ENCODE data around the gene PARM1. TPM values are rescaled to one million over a fixed set of nuclear protein-coding genes. Genes with fewer than 3 reads are reported as not detected.

Gene PARM1
- total RNA-seq, 2 experiments from 2014 or later = 0.09 TPM; not detected in 1

DNA sequence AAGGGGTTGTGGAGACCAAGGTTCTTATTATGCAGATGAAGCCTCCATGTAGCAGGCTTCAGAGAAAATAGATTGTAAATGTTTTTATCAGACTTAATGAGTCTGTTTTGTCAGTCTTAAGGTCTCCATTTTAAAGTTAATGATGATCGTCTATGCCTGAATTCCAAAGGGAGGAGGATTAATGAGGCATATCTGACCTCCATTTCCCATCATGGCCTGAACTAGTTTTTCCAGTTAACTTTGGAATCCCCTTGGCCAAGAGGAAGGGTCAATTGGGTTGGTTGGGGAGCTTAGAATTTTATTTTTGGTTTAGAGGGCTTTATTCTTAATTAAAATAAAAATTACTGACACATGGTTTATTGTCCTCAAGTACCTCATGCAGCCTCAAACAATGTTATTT, 6.9 kb upstream of the PARM1 start:
- Mint-ChIP-seq H3K4me3 (no peak overlapping the region), H3K36me3 (no peaks in the 10 kb centered on the region), H3K9me3 (ENCODE audit: low read depth) (no peaks in the 10 kb centered on the region), H3K27me3 (peaks cover 10% of the 10 kb centered on the region), H3K27ac (no peak overlapping the region), H3K4me1 (no peaks in the 10 kb centered on the region)
- DNase-seq = no peak
- CTCF ChIA-PET = no interaction called here
- no peak for ATAC-seq

DNA sequence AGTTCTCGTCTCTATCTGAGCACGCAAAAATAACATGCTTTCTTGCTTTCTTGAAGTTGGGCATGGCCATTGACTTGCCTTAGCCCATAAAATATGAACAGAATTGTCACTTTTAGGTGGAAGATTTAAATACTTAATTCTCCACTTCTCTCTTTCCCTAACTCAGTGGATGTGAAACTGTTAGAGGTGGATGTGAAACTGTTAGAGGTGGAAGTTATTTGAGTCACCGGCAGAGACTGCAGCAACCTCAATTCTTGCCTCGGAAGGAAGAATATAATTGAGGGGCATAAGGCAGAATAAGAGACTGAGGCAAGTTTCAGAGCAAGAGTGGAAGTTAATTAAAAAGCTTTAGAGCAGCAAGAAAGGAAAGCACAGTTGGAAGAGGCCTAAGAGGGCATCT, 2.8 kb upstream of the PARM1 start:
- ATAC-seq (no peak), DNase-seq (no peak)
- Mint-ChIP-seq H3K9me3 (ENCODE audit: low read depth) (no peaks in the 10 kb centered on the region), H3K27me3 (peaks cover 50% of the 10 kb centered on the region), H3K27ac (no peak overlapping the region), H3K36me3 (no peaks in the 10 kb centered on the region), H3K4me3 (no peak overlapping the region), H3K4me1 (peaks cover 13% of the 10 kb centered on the region)
- CTCF ChIA-PET = no interaction called here

GRCh38 chr4:74931376-74931775, 1.5 kb upstream of the PARM1 start:
- Mint-ChIP-seq H3K4me3 (no peak overlapping the region), H3K4me1 (peaks cover 13% of the 10 kb centered on the region), H3K27me3 (peaks cover 59% of the 10 kb centered on the region), H3K36me3 (no peaks in the 10 kb centered on the region), H3K9me3 (ENCODE audit: low read depth) (no peaks in the 10 kb centered on the region), H3K27ac (no peak overlapping the region)
- CTCF ChIA-PET = no interaction called here
- ATAC-seq (no peak), DNase-seq (no peak)

GRCh38 chr4:74932010-74932409, 906 bp upstream of the PARM1 start:
- CTCF ChIA-PET = no interaction called here
- peaks cover 13% of the 10 kb centered on the region for H3K4me1 Mint-ChIP-seq
- ATAC-seq (no peak), DNase-seq (no peak)
- H3K9me3 Mint-ChIP-seq (ENCODE audit: low read depth) = no peaks in the 10 kb centered on the region
- H3K4me3 Mint-ChIP-seq = no peak overlapping the region
- H3K27me3 Mint-ChIP-seq = peaks cover 64% of the 10 kb centered on the region
- no peak overlapping the region for H3K27ac Mint-ChIP-seq
- no peaks in the 10 kb centered on the region for H3K36me3 Mint-ChIP-seq

- H3K4me3 Mint-ChIP-seq = peak overlapping the region; percentile 61
- peaks cover 64% of the 10 kb centered on the region for H3K27me3 Mint-ChIP-seq
- no peaks in the 10 kb centered on the region for H3K9me3 Mint-ChIP-seq (ENCODE audit: low read depth)
- peaks cover 13% of the 10 kb centered on the region for H3K4me1 Mint-ChIP-seq
- H3K36me3 Mint-ChIP-seq = no peaks in the 10 kb centered on the region
- ATAC-seq (no peak), DNase-seq (no peak)
- CTCF ChIA-PET = no interaction called here
- no peak overlapping the region for H3K27ac Mint-ChIP-seq
Observed at GRCh38 chr4:74933562-74934015, 673 bp downstream of the PARM1 start.

DNA sequence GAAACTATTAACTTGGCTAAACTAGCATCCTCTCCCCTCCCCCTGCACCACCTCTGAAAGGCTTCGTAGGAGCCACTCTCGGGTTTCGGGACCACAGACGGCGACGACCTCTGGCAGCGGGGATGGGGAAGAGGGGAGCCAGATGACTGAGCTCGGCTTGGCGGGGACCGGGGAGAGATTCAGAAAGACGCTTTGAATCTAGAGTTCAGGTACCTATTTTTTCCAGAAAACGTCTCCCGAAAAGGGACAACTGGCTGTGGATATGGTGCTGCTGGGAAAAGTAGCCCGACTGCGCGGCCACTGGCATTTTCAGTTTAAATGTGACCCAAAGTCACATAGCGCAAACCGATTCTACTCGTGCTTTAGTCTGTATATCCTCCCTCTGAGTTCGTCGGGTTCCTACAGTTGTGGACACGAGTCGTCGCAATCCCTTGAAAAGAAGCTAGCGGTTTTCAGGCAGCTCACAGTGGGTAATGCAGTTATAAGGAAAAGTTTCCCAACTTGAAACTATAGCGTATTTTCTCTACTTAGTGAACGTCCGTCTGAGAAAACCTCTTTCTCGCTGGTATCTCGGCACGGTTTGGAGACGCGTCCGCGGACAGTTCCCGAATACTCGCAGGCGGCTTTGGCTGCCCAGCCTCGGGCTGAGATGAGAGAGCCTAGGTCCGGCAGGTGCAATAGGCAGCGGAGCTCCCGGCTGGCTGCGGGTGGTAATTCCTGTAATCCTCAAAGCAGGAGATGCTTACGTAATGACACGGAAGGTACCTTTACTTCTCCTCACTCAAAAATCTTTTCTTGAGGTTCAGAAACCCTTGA, 1.3 kb downstream of the PARM1 start:
- H3K4me1 Mint-ChIP-seq = peaks cover 13% of the 10 kb centered on the region

DNA sequence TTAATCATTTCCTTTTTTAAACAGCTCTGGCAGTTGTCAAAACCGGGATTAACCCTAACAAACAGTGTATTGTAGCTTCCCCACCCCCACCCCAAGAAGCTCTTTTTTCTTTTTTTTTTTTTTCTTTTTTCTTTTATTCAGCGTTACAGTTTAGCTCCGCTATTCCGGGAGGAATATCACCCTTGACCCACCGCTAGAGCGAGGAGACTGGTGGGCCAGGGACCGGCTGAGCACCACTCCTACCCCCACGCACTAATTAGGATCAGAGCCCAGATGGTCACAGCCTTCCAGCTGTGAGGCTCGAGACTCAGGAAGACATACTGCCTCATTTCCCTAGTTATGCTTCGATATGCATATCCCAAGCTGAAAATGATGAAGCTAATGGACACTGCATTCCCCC, 2.0 kb downstream of the PARM1 start:
- CTCF ChIA-PET = no interaction called here
- Mint-ChIP-seq H3K9me3 (ENCODE audit: low read depth) (no peaks in the 10 kb centered on the region), H3K36me3 (no peaks in the 10 kb centered on the region), H3K4me1 (peaks cover 13% of the 10 kb centered on the region), H3K27ac (no peak overlapping the region), H3K4me3 (no peak overlapping the region), H3K27me3 (peaks cover 62% of the 10 kb centered on the region)
- DNase-seq (no peak), ATAC-seq (no peak)

More for the DNA sequence above, 1.3 kb downstream of the PARM1 start:
- ATAC-seq (no peak), DNase-seq (no peak)
- H3K9me3 Mint-ChIP-seq (ENCODE audit: low read depth) = no peaks in the 10 kb centered on the region
- CTCF ChIA-PET = no interaction called here
- H3K4me3 Mint-ChIP-seq = peak overlapping the region; percentile 61
- H3K36me3 Mint-ChIP-seq = no peaks in the 10 kb centered on the region
- H3K27me3 Mint-ChIP-seq = peaks cover 62% of the 10 kb centered on the region
- H3K27ac Mint-ChIP-seq = no peak overlapping the region

DNA sequence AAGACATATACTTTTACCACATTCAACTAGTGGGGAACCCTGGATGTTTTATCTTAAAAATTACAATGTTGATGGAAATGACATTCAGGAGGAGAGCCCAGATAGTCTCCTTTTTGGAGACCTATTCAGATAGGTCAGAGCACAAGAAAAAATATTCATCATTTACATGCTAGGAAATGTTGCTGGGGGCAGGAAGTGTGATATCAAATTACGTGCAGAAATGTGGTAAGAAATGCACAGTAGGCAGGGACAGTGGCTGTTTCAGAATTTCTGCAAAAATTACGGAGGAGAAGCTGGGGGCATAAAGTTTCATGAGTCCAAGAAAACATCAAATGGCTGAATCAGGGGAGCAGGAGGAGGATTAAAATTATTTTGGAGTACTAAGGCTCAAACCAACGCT, 8.2 kb downstream of the PARM1 start:
- no peak overlapping the region for H3K27ac Mint-ChIP-seq
- H3K36me3 Mint-ChIP-seq = no peaks in the 10 kb centered on the region
- DNase-seq (no peak), ATAC-seq (no peak)
- CTCF ChIA-PET = no interaction called here
- H3K4me3 Mint-ChIP-seq = no peak overlapping the region
- H3K9me3 Mint-ChIP-seq (ENCODE audit: low read depth) = no peaks in the 10 kb centered on the region
- peaks cover 12% of the 10 kb centered on the region for H3K27me3 Mint-ChIP-seq
- H3K4me1 Mint-ChIP-seq = no peaks in the 10 kb centered on the region

DNA sequence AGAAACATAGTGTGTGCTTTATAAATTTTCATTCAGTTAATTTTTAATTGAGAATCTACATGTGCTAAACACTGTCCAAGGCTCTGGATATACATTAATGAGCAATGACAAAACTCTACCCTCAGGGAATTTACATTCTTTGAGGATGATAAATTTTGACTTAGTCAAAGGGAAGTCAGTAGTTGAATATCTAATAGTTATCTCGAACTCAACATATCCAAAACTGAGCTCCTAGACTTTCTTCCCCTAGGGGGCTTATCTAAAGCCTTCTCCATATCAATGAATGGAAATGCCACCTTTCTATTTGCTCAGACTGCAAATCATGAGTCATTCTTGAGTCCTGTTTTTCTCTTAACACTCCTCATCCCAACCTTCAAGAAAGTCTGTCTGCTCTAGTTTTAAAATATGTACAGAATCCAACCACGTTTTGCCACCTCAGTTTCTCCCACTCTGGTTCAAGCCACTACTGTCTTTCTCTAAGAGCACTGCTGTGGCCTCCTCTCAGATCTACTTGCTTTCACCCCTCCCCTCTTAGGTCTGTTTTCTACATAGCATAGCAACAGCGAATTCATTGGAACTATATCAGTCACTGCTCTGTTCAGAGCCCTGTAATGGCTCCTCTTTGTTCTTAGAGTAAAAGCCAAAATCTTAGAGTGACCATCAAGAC, 9.5 kb downstream of the PARM1 start:
- Mint-ChIP-seq H3K27me3 (peaks cover 3% of the 10 kb centered on the region), H3K4me3 (no peak overlapping the region), H3K36me3 (no peaks in the 10 kb centered on the region), H3K9me3 (ENCODE audit: low read depth) (no peaks in the 10 kb centered on the region), H3K4me1 (no peaks in the 10 kb centered on the region), H3K27ac (no peak overlapping the region)
- CTCF ChIA-PET = no interaction called here
- DNase-seq = no peak
- no peak for ATAC-seq

DNA sequence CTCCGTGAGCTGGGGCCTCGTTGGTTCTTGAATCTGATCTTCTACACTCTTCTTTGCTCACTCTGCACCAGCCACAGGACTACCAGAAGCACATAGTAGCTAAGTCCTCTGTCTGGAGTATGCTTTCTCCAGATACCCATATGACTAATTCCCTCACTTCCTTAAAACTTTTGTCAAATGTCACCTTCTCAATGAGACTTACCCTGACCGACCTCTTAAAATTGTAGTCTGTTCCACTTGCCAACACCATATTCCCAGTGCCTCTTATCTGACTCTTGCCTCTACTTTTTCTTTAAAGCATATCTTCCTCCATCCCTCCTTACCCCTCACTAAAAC, 10.0 kb downstream of the PARM1 start:
- CTCF ChIA-PET = no interaction called here
- H3K4me1 Mint-ChIP-seq = no peaks in the 10 kb centered on the region
- no peaks in the 10 kb centered on the region for H3K9me3 Mint-ChIP-seq (ENCODE audit: low read depth)
- H3K27me3 Mint-ChIP-seq = peaks cover 3% of the 10 kb centered on the region
- no peak for ATAC-seq
- no peak for DNase-seq
- H3K36me3 Mint-ChIP-seq = no peaks in the 10 kb centered on the region
- no peak overlapping the region for H3K27ac Mint-ChIP-seq
- no peak overlapping the region for H3K4me3 Mint-ChIP-seq

DNA sequence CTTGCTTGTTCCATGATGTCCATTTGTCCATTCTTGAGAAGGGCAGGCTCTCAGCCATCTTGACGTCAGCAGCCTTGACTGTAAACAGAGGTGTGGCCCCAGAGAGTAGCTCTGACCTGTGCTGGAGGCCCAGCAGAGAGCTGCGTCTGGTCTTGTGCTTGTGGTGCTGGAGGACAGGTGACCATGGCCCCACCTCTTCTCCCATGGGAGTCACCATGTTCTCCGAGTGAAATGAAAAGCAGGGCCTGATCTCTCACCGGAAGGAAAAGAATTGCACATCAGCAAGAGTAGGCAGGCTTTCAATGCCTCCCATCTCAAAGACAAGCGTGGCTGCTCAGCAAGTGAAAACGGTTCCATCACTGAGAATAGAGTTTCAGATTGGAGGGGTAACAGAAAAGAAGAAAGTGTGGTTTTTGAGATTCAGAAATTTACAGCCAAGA, 11.5 kb downstream of the PARM1 start:
- ATAC-seq (no peak), DNase-seq (no peak)
- peaks cover 3% of the 10 kb centered on the region for H3K27me3 Mint-ChIP-seq
- no peak overlapping the region for H3K4me3 Mint-ChIP-seq
- no peaks in the 10 kb centered on the region for H3K9me3 Mint-ChIP-seq (ENCODE audit: low read depth)
- H3K27ac Mint-ChIP-seq = no peak overlapping the region
- CTCF ChIA-PET = no interaction called here
- no peaks in the 10 kb centered on the region for H3K4me1 Mint-ChIP-seq
- H3K36me3 Mint-ChIP-seq = no peaks in the 10 kb centered on the region

GRCh38 chr4:74946196-74946595, 13.3 kb downstream of the PARM1 start:
- peaks cover under 1% of the 10 kb centered on the region for H3K27me3 Mint-ChIP-seq
- CTCF ChIA-PET = no interaction called here
- ATAC-seq = no peak
- no peak overlapping the region for H3K27ac Mint-ChIP-seq
- H3K4me1 Mint-ChIP-seq = no peaks in the 10 kb centered on the region
- H3K36me3 Mint-ChIP-seq = no peaks in the 10 kb centered on the region
- no peak for DNase-seq
- H3K4me3 Mint-ChIP-seq = no peak overlapping the region
- H3K9me3 Mint-ChIP-seq (ENCODE audit: low read depth) = no peaks in the 10 kb centered on the region

DNA sequence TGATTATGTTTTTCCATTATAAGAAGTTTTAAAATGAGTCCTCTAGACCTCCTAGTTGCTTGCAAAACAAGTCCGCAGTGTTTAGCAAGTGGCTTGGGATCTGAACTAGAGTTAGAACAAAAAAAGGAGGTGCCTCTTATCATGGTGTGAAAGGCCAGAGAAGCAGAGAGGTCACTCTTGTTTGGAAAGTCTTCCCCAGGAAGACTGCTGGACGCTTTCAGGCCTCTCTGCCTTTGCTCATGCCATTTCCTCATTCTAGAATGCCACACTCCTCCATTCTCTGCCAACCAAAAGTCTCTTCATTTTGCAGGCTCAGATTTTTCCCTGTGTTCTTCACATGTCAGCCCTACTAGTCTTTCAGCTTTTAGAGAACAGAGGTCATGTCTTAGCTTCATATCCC, 14.9 kb downstream of the PARM1 start:
- Mint-ChIP-seq H3K9me3 (ENCODE audit: low read depth) (no peaks in the 10 kb centered on the region), H3K4me3 (no peak overlapping the region), H3K4me1 (no peaks in the 10 kb centered on the region), H3K36me3 (no peaks in the 10 kb centered on the region), H3K27ac (no peak overlapping the region), H3K27me3 (no peaks in the 10 kb centered on the region)
- CTCF ChIA-PET = no interaction called here
- DNase-seq = no peak
- ATAC-seq = no peak

GRCh38 chr4:74948236-74948635, 15.3 kb downstream of the PARM1 start:
- ATAC-seq (no peak), DNase-seq (no peak)
- no peak overlapping the region for H3K27ac Mint-ChIP-seq
- H3K4me3 Mint-ChIP-seq = no peak overlapping the region
- CTCF ChIA-PET = no interaction called here
- H3K36me3 Mint-ChIP-seq = no peaks in the 10 kb centered on the region
- no peaks in the 10 kb centered on the region for H3K27me3 Mint-ChIP-seq
- H3K4me1 Mint-ChIP-seq = no peaks in the 10 kb centered on the region
- H3K9me3 Mint-ChIP-seq (ENCODE audit: low read depth) = no peaks in the 10 kb centered on the region

All from activated CD8-positive, alpha-beta memory T cell treated with anti-CD3 and anti-CD28 coated beads, Interleukin-2, amount 10 ng/mL, durations not matched to agents 7 days and 5 days (primary cell).